ENCODE data around the gene LRP1-AS.

DNA sequence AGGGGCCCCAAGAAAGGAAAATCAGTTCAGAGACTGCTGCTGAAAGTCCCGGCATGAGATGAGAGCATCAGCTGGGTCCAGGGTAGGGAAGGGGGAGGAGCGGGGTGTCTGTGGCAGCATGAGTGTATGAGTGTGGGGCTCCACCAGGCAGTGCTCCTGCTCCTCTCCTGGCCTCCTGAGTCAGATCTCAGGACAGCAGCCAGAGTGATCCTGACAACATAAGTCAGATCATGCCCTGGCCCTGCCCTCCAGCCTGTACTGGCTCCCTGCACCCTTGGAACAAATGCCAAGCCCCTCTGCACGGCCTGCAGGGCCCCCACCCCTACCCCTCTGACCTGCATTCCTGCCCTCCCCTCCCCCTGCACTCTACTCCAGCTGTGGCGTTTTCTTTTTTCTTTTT, 24.2 kb upstream of the LRP1-AS start:
- TF ChIP-seq CTCF (IDR thresholded peaks at IDR 0.05) (no peak), POLR2A (IDR thresholded peaks at IDR 0.05) (no peak)

Data from prostate gland (tissue), 2 donors.